Ramos (cell line): ENCODE data around the gene IYD.
"Not testable (repeated sequence)": the region's sequence is repeated elsewhere in the genome, so short reads cannot be mapped to it uniquely, and the experiment has no call there.

Source experiments
- in situ Hi-C: fragments of 300-500 bp; cut with MboI; formaldehyde crosslinking; loops from one replicate; pipeline ENCODE4 v1.14.3; 2022; ENCODE audit warnings: low sequenced_read_pairs; ENCODE audit not compliant: unreplicated experiment

IYD gene

GRCh38 chr6:150346346-150346745 lies 22.5 kb upstream of the IYD start:
- in situ Hi-C loops, result loop anchor here (25.0 kb wide), 1 partner anchor 409 kb away; the partner anchor contains the start of gene ULBP2

DNA sequence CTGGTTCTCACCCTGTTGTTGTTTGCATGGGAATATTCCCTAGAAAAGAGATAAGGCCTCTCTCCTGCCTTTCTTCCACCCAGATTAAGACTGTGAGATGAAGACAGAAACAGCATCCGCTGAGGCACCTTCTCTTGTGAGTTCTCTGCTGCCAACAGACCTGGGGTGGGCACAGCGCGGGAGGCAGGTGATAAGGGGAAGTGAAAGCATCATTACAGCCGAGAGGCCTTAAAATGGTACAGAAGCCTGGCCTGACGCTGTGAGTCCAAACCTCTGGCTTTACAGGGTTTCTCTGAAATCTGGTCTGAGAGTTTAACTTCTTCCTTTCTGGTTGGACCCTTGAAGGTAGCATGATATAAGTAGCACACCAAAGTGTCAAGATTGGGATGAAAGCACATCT lies 21.0 kb upstream of the IYD start:
- in situ Hi-C loops, result loop anchor here (25.0 kb wide), 1 partner anchor 411 kb away; the partner anchor contains the start of gene ULBP2

- in situ Hi-C loops, result loop anchor here (25.0 kb wide), 1 partner anchor 412 kb away; the partner anchor contains the start of gene ULBP2
Observed at GRCh38 chr6:150349546-150349945, 19.3 kb upstream of the IYD start.

DNA sequence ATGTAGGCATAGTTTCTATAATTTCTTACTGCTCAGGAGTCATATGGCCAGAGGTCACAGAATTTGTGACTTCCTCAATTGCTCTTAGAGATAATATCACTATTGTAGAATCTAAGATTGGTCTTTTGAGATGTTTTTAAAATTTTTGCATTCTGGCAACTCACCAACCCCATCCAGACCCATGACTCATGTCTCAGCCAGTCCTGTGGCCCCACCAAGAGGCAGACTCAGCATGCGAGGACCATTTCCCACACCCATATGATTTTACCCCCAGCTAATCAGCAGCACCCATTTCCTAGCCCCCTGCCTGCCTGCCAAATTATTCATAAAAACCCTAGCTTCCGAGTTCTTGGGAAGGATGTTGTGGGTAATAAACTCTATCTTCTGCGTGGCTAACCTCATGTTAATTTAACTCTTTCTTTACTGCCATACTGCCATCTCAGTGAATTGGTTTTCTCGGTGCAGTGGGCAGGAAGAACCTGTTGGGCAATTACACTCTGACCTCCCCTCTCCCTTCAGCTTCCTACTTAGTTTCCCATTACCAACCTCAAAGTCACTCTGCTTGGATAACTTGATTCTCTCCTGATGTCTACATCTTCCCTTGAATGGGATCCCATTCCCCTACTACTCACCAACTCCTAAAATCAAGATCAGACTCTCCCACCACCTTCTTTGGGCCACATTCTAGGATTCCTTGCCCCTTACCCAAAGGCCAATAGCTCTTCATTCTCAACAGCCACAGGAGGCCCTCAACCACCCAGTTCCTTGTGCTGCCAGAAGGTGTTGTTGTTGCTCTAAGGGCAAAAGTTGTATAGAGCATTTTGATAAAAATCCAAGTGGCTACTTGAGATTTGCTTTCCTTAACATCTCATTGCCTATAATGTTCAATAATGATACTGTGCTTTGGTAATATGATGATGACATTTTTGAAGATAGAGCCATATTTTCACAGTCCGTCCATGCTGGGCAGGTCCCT lies 16.2 kb upstream of the IYD start:
- in situ Hi-C loops, result no loop called here

DNA sequence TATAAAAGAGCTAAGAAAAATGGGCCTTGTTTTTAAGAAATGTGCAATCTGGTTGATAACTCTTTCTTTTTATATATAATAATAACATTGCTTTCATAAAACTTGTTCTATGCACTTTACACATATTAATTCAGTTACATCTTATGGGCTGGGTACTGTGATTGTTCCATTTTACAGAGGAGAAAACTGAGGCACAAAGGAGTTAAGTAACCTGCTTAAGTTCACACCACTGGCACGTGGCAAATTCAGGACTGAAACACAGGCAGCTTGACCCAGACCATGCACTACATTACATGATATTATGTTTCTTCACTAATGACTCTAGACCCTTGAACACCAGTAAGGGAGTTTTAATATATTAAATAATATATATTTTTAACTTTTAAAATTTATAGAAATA lies 15.4 kb upstream of the IYD start:
- in situ Hi-C loops, result no loop called here

DNA sequence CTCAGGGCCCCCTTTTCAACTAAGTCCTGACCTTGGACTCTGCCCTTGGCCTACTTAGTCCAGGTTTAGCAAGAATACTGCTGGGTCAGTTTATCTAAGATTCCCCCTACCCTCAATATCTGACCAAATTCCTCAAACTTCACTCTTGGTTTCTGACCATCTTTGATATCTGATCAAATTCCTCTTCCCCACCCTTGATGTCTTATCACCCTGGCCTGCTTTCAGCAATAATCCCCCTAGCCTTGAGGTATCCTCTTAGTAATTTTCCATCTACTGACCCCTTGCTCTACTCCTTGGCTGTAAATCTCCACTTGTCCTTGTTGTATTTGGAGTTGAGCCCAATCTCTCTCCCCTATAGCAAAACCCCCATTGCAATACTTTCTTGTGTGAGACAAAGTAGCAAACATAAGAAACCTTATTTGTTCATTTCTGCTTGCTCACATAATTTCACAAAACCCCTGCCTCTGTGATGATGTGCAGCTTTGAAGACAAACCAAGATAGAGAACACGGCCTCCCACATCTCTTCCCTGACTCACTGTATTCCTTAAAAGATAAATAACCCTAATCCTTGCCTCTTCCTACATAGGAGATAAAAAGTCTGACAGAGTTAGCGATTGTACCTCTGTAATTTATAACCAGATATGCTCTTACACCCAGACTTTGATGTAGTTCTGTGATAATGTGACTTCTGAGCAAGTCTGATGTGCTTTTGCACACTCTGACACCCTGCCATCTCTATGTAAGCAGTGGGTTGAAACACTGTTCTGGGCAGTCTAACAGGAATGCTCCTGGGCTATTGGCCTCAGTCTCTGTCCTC lies 13.8 kb upstream of the IYD start:
- in situ Hi-C loops, result no loop called here

GRCh38 chr6:150355932-150356331 lies 12.9 kb upstream of the IYD start:
- in situ Hi-C loops, result no loop called here

DNA sequence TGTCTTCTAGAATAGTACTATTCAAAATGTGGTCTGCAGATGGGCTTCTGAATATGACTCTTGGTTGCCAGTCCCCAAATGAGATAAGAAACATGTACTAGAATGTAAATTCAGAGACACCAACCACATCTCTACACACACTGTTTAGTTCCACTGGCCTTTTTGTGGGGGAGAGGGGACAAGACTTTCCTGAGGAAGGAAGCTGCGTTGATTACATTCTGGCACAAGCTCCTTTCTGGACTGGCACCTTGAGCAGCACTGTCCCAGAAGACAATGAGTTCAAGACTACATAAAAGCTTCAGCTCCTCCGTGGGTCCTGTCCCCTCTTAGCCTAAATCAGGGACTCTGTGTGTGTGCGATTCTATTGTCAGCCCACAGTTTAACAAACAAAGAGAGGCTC lies 6.9 kb upstream of the IYD start:
- in situ Hi-C loops, result no loop called here

DNA sequence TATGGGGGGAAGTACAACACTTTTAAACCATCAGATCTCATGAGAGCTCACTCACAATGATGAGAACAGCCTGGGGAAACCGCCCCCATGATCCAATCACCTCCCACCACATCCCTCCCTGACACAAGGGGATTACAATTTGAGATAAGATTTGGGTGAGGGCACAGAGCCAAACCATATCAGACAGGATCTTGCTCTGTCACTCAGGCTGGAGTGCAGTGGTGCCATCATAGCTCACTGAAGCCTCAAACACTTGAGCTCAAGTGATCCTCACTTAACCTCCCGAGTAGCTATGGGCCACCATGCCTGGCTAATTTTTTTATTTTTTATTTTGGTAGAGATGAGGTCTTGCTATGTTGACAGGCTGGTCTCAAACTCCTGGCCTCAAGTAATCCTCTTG lies 5.1 kb upstream of the IYD start:
- in situ Hi-C loops, result no loop called here

GRCh38 chr6:150366118-150366778 lies 2.6 kb upstream of the IYD start:
- in situ Hi-C loops, result no loop called here

- in situ Hi-C loops, result no loop called here
Observed at GRCh38 chr6:150369408-150369807, 596 bp downstream of the IYD start.

DNA sequence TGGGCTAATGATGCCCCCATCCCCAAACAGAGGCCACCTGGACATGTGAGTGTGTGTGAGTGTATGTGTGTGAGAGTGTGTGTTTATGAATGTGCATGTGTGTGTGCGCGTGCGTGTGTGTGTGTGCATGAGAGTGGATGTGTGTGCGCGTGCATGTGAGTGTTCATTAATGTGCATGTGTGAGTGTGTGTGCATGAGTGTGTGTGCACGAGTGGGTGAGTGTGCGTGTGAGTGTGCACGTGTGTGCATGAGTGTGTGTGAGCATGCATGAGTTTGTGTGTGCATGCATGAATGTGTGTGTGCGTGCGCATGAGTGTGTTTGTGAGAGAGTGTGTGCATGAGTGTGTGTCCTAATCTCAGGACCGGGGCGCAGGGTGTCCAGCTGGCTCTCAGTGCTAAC lies 1.3 kb downstream of the IYD start:
- in situ Hi-C loops, result no loop called here

- in situ Hi-C loops, result no loop called here
Observed at GRCh38 chr6:150371356-150371755, 2.5 kb downstream of the IYD start.

DNA sequence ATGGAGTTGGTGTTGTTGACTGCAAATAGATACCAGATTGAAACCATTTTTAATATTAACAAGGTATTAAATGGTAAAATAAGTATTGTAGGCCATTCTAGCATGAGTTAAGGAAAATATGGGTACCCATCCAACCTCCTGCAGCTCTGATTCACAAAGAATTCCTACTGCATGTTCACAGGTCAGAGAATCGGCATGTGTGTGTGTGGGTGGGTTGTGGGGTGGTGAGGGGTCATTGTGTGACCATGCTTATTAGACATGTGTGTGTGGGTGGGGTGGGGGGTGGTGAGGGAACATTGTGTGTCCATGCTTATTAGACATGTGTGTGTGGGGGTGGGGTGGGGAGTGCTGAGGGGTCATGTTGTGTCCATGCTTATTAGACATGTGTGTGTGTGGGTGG lies 3.2 kb downstream of the IYD start:
- in situ Hi-C loops, result no loop called here

DNA sequence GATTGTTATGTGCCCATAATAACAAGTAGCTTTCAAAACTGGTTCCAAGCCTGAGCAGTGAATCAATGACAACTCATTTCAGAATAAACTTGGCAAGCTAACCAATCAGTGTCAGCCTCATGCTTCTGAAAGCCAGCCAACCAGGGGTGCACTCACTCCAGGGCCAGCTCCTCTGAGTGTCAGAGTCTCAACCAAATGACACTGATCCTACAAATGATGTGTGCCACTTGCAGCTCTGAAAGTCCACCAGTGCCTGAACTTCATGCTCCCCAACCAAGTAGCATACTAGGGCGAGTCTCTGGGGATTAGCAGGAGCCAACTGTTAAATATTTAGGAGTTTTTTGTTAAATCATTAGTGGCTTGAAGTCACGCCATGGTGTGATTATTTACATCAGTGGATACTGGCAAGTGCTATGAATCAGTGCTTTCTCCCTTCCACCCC lies 4.5 kb downstream of the IYD start:
- in situ Hi-C loops, result no loop called here

DNA sequence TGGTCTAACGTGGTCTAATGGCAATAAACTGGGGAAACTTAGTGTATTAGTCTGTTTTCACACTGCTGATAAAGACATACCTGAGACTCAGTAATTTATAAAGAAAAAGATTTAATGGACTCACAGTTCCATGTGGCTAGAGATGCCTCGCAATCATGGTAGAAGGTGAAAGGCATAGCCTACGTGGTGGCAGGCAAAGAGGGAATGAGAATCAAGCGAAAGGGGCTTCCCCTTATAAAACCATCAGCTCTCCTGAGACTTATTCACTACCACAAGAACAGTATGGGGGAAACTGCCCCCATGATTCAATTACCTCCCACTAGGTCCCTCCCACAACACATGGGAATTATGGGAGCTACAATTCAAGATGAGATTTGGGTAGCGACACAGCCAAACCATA lies 5.5 kb downstream of the IYD start:
- in situ Hi-C loops, result not testable (repeated sequence)

DNA sequence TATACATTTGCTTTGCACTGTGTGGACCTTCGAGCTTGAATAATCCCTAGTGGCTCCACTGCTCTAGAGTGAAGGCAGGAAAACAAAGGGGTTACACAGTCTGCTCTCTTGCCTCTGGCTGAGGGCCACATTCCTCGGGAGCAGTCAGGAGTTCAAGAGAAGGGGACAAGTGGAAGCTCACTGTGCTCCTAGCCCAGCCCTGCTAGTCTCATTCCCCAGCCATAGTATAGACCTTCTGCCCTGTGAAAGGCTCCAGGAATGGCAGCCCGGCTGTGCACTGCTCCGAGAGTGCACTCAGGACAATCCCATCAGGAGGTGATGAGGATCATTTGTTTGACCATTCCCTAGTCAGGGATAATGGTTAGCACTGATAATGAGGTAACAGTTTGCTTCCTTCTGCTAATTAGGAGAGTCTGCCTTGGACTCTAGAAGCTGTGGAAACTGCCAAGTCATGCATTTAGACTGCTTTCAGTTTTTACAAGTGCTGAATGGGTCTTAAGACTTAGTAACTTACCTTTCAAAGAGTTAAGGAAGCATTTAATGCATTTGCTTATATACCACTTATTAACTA lies 8.5 kb downstream of the IYD start:
- in situ Hi-C loops, result no loop called here

GRCh38 chr6:150380256-150380655 lies 11.4 kb downstream of the IYD start:
- in situ Hi-C loops, result no loop called here

DNA sequence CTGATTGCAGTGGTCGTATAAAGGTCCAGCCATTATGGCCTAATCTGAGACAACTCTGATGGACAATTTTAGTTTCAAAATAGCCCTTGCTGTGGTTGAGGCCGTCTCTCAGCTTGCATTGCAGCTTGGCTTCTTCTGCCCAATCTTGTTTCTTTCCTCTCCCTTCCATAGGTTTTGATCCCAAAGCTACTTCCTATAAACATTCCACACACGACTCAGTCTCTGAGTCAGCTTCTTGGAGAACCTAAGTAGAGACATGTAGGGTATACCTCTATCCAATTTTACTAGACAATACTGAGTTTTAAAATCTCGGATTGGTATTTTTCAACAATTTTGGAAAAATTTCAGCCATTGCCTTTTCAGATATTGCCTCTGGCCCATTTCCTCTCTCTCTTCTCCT lies 13.4 kb downstream of the IYD start:
- in situ Hi-C loops, result no loop called here

- in situ Hi-C loops, result loop anchor here (10.0 kb wide), 1 partner anchor 307 kb away; no protein-coding TSS in a partner anchor
Observed at GRCh38 chr6:150391414-150391813, 22.6 kb downstream of the IYD start.
